Peyer's patch (tissue), 4 donors: ENCODE measurements around the gene ACP1. TPM values are rescaled to one million over a fixed set of nuclear protein-coding genes. Genes with fewer than 3 reads are reported as not detected.

ENCODE experiments used
- DNase-seq, 3 donors: peaks; one replicate each; pipeline ENCODE4 v3.0.0-alpha.2; 2017 to 2019
- H3K27ac ChIP-seq, 4 donors: fragments of 200-600 bp; sonication (generic); one replicate each; pipeline ENCODE4 v1.5.1; 2016 to 2019
- H3K27me3 ChIP-seq, 2 donors: fragments of 200-600 bp; sonication (generic); one replicate each; pipeline ENCODE4 v1.5.1; 2019
- H3K36me3 ChIP-seq, 3 donors: fragments of 200-600 bp; sonication (generic); one replicate each; pipeline ENCODE4 v1.5.1; 2016 to 2019
- H3K4me1 ChIP-seq, 4 donors: fragments of 200-600 bp; sonication (generic); one replicate each; pipeline ENCODE4 v1.5.1; 2016 to 2019
- H3K4me3 ChIP-seq, 4 donors: fragments of 200-600 bp; sonication (generic); 1 replicate in 3 of 4; 2 replicates in 1 of 4; pipeline ENCODE4 v1.5.1; 2016 to 2019; ENCODE audit warnings: mild to moderate bottlenecking in 1 of 4
- H3K9me3 ChIP-seq, 4 donors: fragments of 200-600 bp; sonication (generic); one replicate each; pipeline ENCODE4 v1.5.1; 2016 to 2019; ENCODE audit warnings: mild to moderate bottlenecking in 1 of 4
- POLR2A ChIP-seq, 2 donors: fragments of 450-650 bp; IDR thresholded peaks; one replicate each; pipeline ENCODE4 v1.5.1; 2017; ENCODE audit warnings: antibody characterized with exemption in 2 of 2, mild to moderate bottlenecking in 2 of 2, moderate library complexity in 2 of 2
- total RNA-seq, 4 donors: library from RNA; depleted of rRNA; stranded (reverse); fragments of >200 nt; gene quantifications; one replicate each; pipeline ENCODE4 v1.1.0, GENCODE V29; 2016
- TF ChIP-seq, protein P1 (sequence below), 6 experiments: fragments of 450-650 bp in 4 of 6; fragments of 200-600 bp in 2 of 6; sonication (generic) in 1 of 6; IDR thresholded peaks; one replicate each; pipeline ENCODE4 v1.5.1; 2017 to 2019; ENCODE audit warnings: antibody characterized with exemption in 6 of 6, mild to moderate bottlenecking in 3 of 6, moderate library complexity in 1 of 6

ACP1 gene
- total RNA-seq, 4 donors from 2014 or later: 39.6 to 88.1 (median 63.5) TPM

DNA sequence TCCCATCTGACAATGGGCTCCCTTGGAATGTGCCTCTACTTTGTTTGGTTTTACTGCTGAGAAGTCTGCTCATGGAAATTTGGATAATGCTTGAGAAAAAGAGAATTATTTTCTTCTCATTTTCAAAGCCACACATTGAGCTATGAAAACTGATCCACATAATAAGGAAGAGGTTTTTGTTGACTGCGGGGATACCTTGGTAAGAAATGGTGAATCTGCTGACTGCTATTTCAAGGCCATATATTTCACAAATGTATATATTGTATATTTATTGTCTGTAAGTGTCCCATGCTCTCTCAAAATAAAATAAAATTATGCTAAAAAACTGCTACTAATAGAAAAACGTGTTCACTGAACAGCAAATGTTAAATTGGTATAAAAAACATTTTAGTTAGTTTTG lies 16.0 kb upstream of the ACP1 start:
- no peak for TF ChIP-seq POLR2A (IDR thresholded peaks at IDR 0.05)
- TF ChIP-seq, protein P1, sequence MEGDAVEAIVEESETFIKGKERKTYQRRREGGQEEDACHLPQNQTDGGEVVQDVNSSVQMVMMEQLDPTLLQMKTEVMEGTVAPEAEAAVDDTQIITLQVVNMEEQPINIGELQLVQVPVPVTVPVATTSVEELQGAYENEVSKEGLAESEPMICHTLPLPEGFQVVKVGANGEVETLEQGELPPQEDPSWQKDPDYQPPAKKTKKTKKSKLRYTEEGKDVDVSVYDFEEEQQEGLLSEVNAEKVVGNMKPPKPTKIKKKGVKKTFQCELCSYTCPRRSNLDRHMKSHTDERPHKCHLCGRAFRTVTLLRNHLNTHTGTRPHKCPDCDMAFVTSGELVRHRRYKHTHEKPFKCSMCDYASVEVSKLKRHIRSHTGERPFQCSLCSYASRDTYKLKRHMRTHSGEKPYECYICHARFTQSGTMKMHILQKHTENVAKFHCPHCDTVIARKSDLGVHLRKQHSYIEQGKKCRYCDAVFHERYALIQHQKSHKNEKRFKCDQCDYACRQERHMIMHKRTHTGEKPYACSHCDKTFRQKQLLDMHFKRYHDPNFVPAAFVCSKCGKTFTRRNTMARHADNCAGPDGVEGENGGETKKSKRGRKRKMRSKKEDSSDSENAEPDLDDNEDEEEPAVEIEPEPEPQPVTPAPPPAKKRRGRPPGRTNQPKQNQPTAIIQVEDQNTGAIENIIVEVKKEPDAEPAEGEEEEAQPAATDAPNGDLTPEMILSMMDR (IDR thresholded peaks at IDR 0.05): no peak
- DNase-seq: no peak
- Histone ChIP-seq H3K27ac (no peak overlapping the region), H3K4me1 (no peaks in the 10 kb centered on the region), H3K27me3 (no peaks in the 10 kb centered on the region), H3K9me3 (no peaks in the 10 kb centered on the region), H3K36me3 (peaks cover 0 to 62% (median 0%) of the 10 kb centered on the region in 3 donors), H3K4me3 (no peak overlapping the region)

- Histone ChIP-seq H3K27me3 (no peaks in the 10 kb centered on the region), H3K36me3 (peaks cover 0 to 54% (median 0%) of the 10 kb centered on the region in 3 donors), H3K9me3 (no peaks in the 10 kb centered on the region), H3K27ac (no peak overlapping the region), H3K4me1 (no peaks in the 10 kb centered on the region), H3K4me3 (no peak overlapping the region)
- DNase-seq: no peak
- TF ChIP-seq POLR2A (IDR thresholded peaks at IDR 0.05): no peak
- TF ChIP-seq, protein P1 (IDR thresholded peaks at IDR 0.05): no peak
These were observed 15.2 kb upstream of the ACP1 start for GRCh38 chr2:249538-250042.

GRCh38 chr2:252001-252602 lies 12.6 kb upstream of the ACP1 start:
- no peaks in the 10 kb centered on the region for H3K4me1 ChIP-seq
- no peak overlapping the region for H3K27ac ChIP-seq
- peaks cover 0 to 37% (median 0%) of the 10 kb centered on the region in 3 donors for H3K36me3 ChIP-seq
- no peak for DNase-seq
- H3K27me3 ChIP-seq: no peaks in the 10 kb centered on the region
- H3K4me3 ChIP-seq: no peak overlapping the region
- no peak for TF ChIP-seq POLR2A (IDR thresholded peaks at IDR 0.05)
- TF ChIP-seq, protein P1 (IDR thresholded peaks at IDR 0.05): no peak
- no peaks in the 10 kb centered on the region for H3K9me3 ChIP-seq

- Histone ChIP-seq H3K36me3 (peaks cover 0 to 32% (median 0%) of the 10 kb centered on the region in 3 donors), H3K27me3 (no peaks in the 10 kb centered on the region), H3K4me3 (no peak overlapping the region), H3K27ac (no peak overlapping the region), H3K9me3 (no peaks in the 10 kb centered on the region), H3K4me1 (no peaks in the 10 kb centered on the region)
- DNase-seq: no peak
- TF ChIP-seq, protein P1 (IDR thresholded peaks at IDR 0.05): no peak
- no peak for TF ChIP-seq POLR2A (IDR thresholded peaks at IDR 0.05)
These were observed 11.5 kb upstream of the ACP1 start for GRCh38 chr2:253202-253638.

GRCh38 chr2:254241-254640 lies 10.5 kb upstream of the ACP1 start:
- H3K9me3 ChIP-seq: no peaks in the 10 kb centered on the region
- H3K4me3 ChIP-seq: no peak overlapping the region
- H3K4me1 ChIP-seq: no peaks in the 10 kb centered on the region
- H3K27me3 ChIP-seq: no peaks in the 10 kb centered on the region
- no peak overlapping the region for H3K27ac ChIP-seq
- no peak for TF ChIP-seq POLR2A (IDR thresholded peaks at IDR 0.05)
- TF ChIP-seq, protein P1 (IDR thresholded peaks at IDR 0.05): no peak
- H3K36me3 ChIP-seq: peaks cover 0 to 22% (median 0%) of the 10 kb centered on the region in 3 donors
- DNase-seq: no peak
